Fibroblast of upper back skin (primary cell): ENCODE data around the gene CASP10.
"Not testable (repeated sequence)": the region's sequence is repeated elsewhere in the genome, so short reads cannot be mapped to it uniquely, and the experiment has no call there.

ENCODE experiments used
- DNase-seq: peaks from one replicate; pipeline ENCODE4 v3.0.0-alpha.2; 2013

The CASP10 gene

DNA sequence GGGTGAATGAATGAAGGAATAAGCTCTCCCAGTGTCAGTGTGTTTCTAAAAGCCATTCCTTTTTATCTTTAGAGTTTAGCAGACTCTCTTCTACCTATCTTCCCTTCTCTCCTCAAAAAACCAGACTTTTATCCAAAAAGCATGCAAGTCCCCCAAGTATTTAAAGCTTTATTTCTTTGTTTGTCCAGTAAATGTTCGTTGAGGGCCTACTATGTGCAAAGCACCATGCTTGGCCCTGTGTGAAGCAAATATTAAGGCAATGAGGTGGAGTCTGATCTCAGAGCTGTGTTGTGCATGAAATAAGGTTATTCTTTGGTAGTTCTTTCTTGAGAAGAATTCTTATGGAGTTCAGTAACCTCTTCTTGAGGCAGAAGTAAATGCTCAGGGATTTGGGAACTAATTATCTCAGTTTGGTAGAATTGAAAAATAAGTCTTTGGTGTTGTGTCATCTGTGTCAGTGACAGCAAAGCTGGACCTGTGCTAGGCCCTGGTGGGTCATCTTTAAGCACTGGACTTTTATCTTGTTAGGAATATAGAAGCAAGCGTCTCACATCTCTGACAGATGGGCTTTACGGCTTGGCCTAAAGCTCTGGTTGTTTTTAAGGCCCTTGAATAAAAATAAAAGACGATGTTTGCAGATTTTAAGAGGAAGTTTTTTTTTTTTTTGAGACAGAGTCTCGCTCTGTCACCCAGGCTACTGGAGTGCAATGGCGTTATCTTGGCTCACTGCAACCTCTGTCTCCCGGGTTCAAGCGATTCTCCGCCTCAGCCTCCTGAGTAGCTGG is 28.1 kb upstream of the CASP10 start:
- DNase-seq: no peak

DNA sequence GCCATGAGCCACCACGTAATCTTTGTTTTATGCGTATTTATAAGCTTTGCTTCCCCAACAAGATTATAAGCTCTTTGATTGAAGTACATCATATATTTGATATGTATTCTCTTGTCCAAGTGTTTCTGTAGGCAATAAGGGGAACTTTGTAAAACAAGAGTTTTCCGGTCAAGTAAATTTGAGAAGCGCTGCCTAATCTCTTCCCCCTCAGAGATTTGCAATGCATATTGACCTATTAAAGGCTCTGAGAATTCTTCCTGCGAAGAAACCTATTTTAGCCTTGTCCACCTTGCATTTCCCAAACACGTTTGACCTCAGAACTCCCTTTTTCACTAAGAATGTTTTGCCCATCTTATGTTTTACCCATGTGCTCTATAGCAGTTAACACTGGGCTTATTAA is 26.9 kb upstream of the CASP10 start:
- no peak for DNase-seq

DNA sequence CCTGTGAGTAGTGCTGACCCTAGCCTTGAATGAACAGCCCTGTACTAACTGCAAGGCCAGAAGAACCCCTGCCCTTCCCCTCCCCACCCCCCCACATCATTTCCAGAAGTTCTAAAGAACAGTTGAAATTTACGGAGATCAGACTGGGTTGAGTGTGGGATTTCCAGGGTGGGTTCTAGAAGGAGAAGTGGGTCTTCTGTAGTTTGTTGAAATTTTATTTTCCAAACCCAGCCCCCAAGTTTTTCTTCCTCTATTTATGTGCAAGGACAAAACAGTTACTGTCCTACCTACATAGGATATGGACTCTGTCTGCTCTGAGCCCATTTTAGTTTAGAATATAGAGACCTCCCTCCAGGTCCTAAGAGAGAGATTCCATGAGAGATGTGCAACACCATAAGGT is 26.3 kb upstream of the CASP10 start:
- no peak for DNase-seq

DNA sequence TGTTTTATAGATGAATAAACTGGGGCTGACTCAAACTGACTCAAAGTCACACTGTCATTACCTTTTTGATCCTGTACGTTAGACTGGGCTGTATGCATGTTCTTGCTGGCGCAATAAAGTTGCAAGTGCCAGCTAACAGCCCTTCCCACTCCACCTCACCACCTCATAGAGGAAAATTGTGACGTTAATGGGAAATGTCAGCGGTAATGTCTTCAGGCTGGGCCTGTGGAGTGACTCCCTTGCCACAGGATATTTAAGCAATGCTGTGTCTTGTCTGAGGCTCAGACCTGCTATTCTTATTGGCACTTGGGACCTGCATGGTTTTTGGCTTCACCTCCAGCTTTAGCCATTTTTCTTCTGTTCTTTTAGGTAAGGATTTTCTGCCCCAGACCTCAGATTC is 25.2 kb upstream of the CASP10 start:
- DNase-seq: no peak

DNA sequence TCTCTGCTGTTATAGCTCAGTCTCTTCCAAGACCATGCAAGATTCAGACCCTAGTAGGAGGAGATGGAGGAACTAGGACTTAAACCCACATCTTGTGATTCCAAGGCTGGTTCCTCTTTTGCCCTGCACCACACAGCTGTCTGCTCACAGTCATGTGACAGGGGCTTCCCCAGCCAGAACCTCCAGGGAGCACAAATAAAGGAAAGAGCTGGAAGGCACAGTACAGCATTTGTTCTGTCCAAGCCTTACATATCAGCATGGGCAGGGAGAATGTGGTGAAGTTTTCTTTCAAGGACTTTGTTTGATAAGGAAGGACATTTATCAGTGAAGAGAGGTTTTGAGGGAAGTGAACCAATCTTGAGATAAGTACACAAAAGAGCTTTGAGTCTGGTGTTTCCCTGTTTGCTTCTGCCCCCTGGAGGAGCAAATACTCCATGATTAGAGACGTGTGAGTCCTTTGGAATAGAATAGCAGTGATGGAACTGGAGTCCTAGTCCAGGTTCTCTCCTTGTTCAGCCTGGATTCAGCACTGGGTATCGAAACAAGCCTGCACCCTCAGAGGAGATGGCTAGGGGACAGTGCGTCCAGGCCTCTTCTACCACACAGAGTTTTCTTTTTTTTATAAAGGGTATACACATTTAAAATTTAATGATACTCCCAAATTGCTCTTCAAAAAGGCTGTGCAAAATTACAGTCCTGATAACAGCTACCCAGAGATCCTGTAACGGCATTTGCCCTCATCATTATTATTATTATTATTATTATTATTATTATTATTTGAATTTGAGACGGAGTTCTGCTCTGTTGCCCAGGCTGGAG is 24.6 kb upstream of the CASP10 start:
- DNase-seq: peak; percentile 80

DNA sequence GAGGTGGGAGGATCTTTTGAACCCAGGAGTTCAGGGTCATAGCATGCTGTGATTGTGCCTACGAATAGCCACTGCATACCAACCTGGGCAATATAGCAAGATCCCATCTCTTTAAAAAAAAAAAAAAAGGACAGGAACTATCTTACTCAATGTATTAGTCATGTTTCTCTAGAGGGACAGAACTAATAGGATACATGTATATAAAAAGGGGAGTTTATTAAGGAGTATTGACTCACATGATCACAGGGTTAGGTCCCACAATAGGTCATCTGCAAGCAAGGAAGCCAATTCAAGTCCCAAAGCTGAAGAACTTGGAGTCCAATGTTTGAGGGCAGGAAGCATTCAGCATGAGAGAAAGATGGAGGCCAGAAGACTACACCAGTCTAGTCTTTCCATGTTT is 18.8 kb upstream of the CASP10 start:
- DNase-seq: no peak

DNA sequence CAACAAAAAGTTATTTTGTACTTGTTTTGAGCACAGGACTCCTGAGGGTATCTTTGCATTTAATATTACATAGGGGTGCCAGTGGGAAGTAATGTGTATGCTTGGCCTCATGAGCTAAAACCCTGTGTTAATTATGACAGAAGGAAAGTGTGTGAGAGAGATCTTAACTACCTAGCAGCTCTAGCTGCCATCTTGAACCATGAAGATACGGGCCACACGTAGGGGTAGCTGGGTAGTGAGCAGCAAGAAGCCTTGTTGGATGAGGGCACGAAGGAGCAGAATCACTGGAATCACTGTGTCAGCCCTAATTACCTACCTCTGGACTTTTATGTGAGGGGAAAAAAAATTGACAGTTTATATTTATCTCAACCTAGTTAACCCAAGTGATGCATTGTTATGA is 15.4 kb upstream of the CASP10 start:
- no peak for DNase-seq

DNA sequence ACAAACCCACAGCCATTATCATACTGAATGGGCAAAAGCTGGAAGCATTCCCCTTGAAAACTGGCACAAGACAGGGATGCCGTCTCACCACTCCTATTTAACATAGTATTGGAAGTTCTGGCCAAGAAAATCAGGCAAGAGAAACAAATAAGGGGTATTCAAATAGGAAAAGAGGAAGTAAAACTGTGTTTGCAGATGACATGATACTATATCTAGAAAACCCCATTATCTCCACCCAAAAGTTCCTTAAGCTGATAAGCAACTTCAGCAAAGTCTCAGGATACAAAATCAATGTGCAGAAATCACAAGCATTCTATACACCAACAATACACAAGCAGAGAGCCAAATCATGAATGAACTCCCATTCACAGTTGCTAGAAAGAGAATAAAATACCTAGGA is 14.4 kb upstream of the CASP10 start:
- not testable (repeated sequence) for DNase-seq

DNA sequence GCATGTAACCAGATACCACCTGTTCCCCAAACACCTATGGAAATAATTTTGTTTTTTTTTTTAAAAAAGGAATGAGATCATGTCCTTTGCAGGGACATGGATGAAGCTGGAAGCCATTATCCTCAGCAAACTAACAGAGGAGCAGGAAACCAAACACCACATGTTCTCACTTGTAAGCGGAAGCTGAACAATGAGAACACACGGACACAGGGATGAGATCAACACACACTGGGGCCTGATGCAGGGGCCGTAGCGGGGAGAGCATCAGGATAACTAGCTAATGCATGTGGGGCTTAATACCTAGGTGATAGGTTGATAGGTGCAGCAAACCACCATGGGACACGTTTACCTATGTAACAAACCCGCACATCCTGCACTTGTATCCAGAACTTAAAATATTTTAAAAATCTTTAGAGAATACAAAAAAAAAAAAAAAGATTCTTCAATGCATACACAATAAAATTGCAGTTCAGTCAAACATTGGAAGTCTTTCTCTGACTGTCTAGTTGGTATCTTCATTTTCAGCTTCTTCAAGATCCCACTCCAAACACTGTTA is 11.6 kb upstream of the CASP10 start:
- no peak for DNase-seq

DNA sequence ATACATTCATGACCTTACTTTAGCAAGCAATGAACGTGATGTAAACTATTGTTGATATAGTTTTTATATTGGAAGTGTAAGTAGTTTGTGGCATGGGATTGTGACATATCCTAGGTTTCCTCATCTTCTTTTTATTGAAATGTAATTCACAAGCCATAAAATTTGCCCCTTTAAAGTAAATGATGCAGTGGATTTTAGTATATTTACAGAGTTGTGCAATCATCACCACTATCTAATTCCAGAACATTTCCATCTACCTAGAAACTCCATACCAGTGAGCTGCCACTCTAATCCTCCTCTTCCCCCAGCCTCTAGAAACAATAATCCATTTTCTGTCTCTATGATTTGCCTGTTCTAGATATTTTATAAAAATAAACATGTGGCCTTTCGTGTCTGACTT is 10.7 kb upstream of the CASP10 start:
- DNase-seq: no peak

DNA sequence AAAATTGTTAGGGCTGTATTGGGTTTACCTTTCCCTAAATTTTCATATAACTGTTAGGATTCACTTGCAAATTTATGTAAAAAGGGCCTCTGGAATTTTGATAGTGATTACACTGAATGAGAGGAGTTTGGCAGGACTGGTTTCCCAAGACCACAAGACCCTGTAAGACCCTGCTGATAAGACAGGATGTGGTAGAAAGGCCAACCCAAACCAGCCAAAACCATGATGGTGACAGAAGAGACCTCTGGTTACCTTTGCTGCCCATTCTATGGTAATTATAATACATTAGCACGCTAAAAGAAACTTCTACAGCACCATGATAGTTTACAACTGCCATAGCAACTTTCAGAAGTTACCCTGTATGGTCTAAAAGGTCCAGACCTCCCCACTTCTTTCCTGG is 8.3 kb upstream of the CASP10 start:
- DNase-seq: no peak

DNA sequence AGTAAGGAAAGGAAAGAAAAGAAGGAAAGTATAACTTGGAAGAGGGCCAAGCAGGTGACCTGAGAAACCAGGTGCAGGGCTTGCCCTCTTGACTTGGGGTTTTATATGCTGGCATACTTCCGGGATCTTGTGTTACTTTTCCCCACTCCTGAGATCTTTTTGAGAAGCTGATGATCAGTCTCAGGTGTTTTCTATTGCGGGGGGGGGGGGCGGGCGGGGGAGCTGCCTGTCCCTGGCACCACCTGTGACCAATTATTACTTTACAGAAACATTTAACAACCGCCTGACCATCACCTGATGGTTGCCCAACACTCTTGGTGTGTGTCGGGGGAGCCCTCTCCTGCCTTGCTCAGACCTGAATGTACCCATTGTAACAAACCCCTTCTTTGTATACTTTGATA is 6.9 kb upstream of the CASP10 start:
- no peak for DNase-seq

DNA sequence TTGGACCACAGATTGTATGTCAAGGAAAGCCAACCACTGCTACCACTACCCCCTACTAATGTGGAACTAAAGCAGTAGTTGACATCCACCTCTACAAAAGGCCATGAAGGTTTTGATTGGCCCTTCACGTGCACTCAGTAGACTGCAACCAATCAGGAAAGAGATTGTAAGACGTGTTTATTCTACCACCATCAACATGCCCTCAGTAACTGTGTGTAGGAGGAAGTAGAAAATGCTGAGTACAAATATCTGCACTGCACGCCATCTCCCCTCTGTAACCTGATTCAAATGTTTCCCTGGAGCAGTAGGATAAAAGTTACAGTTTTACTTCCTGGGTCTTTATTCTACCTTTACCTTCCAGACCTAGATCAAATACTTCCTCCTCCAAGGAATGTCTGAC is 2.9 kb upstream of the CASP10 start:
- DNase-seq: no peak

DNA sequence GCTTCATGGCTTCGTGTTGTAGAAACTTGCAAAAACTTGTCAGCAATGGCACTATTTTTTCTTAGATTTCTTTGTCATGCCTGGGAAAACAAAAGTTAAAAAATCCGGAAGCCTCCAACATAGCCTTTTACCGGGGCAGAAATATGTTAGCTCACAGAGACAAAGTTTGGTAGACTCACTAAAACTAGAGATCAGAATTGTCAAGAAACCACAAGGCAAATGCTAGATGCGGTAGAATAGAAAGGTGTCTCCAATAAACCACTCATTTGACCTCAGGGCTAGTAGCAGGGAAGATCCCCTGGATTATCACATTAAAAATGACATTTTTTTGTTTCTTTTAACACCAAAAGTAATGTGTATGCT is 405 bp downstream of the CASP10 start:
- no peak for DNase-seq

DNA sequence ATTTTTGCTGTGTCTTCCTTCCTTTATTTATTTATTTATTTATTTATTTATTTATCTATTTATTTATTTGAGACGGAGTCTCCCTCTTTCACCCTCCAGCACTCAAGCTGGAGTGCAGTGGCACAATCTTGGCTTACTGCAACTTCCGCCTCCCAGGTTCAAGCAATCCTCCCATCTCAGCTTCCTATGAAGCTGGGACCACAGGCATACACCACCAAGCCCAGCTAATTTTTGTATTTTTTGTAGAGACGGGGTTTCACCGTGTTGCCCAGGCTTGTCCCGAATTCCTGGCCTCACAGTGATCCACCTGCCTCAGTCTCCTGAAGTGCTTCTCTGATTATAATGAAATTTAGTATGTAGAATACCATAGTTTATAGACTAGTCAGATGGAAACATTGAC is 894 bp downstream of the CASP10 start:
- not testable (repeated sequence) for DNase-seq

DNA sequence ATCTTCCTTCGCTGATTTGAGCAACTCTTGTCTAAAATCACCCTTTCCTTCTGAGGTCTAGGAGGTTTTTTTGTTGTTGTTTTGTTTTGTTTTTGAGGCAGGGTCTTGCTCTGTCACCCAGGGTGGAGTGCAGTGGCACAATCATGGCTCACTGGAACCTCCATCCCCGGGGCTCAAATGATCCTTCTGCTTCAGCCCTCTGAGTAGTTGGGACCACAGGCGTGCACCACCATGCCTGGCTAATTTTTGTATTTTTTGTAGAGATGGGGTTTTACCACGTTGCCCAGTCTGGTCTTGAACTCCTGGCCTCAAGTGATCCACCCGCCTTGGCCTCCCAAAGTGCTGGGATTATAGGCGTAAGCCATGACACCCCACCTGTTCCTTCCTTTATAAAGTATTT is 1.3 kb downstream of the CASP10 start:
- DNase-seq: not testable (repeated sequence)

DNA sequence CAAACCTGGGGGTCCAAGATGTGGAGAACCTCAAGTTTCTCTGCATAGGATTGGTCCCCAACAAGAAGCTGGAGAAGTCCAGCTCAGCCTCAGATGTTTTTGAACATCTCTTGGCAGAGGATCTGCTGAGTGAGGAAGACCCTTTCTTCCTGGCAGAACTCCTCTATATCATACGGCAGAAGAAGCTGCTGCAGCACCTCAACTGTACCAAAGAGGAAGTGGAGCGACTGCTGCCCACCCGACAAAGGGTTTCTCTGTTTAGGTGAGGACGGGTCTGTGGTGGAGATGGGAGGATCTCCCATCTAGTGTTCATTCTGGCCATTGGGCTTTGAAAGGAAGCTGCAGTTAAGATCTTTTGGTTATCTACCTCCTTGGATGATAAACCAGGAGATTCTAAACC is 2.9 kb downstream of the CASP10 start:
- DNase-seq: no peak

DNA sequence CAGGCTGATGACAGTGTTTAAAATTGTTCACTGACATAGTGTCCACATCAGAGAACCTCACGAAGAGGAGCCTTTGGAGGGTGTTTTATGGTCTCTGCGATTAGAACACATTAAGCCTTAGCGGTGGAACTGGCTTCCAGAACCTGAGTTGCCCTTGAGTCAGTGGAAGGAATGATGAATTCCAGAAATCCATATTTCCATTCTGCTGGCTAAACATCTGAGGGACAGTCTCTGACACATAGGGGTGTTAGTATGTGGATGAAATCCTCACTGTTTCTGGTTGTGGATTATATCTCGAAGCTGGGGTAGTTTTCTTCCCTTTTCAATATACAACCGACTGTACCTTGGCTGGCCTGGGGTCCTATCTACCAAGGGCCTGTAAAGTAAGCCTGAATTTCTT is 4.0 kb downstream of the CASP10 start:
- no peak for DNase-seq

DNA sequence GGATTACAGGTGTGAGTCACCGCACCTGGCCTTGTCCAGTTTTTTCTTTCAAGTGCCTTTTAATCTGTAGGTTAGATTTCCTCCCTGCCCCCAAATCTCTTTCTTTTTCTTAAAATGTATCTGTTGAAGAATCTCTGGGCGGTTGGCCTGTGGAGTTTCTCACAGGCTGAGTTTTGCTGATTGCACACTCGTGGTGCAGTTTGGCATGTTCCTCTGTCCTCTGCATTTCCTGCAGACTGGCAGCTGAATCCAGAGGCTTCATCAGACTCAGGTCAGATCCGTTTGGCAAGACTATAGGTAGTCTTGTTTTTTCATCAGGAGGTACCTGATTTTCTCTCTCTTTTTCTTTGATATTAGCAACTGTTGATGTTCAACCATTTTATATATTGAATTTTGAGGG is 5.5 kb downstream of the CASP10 start:
- no peak for DNase-seq

DNA sequence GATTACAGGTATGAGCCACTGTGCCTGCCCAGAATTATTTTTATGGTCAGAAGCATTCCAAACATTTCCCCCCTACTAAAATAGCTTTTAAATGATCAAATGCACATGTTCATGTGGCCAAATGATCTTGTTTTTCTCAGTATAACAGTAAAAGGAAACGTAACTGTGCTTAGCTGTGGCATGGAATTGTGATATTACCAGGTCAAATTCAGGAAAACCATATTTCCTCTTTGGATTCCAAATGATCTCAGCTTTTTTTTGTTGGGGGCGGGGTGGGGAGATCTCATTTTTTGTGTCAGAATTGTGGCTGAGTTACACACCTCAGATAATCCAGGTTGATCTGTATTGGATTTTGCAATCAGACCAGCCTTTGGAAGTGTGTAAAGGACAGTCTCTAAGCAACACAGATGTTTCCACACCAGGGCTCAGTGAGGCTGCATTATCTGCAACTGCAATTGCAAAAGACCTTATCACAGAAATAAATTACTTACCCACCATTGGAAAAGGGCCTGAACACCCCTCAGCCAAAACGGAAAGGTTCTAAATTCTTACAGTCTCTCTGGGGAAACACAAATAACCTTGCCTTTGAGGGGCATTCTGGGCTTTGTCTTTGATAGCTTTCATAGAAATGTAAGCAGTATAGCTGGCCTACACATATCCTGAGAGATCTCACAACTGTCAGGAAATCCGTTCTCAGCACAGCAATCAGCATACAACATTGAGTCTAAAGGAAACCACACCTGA is 8.4 kb downstream of the CASP10 start:
- DNase-seq: peak; percentile 20

DNA sequence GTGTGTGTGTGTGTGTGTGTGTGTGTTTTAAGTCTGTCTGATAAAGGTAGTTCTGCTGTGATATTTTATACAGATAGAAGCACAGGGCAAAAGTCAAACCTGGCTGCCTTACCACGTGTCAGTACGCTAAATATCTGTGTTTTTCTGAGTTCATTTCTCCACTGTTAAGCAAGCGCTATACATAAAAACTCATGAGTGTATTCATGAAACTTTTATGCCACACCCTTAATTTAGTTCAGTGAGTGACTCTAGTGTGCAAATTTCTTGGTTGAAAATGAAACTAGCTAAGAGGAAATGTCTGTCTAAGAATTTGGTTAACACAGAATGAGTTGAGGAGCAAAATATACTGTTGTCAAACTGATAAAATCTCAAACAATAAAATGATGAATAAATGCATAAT is 11.2 kb downstream of the CASP10 start:
- DNase-seq: no peak

DNA sequence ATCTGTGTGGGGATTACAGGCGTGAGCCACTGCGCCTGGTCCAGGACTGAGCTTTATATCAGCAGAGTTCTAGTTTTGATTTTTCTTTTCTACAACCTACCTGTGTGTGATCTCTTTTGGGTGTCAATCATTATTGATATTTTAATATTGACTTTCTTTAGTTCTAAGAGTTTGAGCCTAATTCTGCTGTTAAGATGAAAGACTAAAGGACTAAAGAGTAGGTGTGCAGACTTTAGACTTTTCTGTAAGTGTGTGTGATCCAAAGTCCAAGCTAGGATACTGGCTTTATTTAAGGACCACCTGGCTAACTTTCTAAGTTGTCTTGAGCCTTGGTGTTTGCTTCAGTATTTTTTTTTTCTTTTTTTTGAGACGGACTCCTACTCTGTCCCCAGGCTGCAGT is 12.4 kb downstream of the CASP10 start:
- no peak for DNase-seq

DNA sequence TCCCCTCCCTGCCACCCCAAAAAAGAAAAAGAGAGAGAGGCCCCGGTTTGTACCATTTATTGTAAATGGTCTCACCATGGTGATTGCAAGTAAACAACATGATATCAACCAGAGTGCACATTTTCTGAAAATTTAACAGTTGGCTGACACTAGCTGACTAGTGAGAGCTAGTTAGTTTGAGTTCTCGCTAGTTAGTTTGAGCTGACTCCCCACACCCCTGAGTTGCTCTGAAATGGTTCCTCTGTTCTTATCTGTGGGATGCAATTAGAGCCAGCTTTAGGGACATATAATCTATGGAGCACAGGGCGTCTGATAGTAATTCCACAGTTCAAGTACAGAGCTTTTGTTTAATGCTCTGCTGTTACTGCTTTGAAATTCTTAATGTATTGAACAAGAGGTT is 13.1 kb downstream of the CASP10 start:
- no peak for DNase-seq

DNA sequence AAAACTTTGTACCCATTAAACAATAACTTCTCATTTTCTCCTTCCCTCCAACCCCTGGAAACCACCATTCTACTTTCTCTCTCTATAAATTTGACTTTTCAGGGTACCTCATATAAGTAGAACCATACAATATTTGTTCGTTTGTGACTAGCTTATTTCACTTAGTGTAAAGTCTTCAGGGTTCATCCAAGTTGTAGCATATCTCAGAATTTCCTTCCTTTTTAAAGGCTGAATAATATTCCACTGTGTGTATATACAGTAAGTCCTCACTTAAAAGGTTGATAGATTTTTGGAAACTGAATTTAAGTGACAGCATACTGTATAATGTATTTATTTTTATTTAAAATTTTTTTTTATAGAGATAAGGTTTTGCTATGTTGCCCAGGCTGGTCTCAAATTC is 13.9 kb downstream of the CASP10 start:
- no peak for DNase-seq
